ENCODE results near the gene IFNL2.
"Not testable (repeated sequence)": the region's sequence is repeated elsewhere in the genome, so short reads cannot be mapped to it uniquely, and the experiment has no call there.

Gene IFNL2

DNA sequence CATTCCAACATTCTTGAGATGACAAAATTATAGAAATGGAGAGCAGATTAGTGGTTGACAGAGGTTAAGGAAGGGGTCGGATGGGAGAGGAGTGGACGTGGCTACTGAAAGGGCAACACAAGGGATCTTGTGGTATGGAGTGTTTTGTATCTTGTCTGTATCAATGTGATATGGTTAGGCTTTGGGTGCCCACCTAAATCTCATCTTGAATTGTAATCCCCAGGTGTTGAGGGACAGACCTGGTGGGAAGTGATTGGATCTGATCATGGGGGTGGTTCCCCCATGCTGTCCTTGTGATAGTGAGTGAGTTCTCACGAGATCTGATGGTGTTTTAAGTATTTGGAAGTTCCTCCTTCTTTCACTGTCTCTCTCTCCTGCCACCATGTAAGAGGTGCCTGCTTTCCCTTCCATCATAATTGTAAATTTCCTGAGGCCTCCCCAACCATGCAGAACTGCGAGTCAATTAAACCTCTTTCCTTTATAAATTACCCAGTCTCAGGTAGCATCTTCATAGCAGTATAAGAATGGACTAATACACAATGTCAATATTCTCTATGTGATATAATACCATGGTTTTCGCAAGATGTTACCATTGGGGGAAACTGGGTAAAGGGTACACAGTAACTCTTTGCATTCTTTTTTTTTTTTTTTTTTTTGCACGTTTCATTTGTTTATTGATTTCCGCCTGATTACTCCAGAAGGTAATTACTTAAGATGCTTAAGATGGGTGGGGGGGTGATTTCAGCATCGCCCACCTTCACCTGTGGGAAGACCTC lies 14.6 kb upstream of the IFNL2 start:
- no peak for DNase-seq

DNA sequence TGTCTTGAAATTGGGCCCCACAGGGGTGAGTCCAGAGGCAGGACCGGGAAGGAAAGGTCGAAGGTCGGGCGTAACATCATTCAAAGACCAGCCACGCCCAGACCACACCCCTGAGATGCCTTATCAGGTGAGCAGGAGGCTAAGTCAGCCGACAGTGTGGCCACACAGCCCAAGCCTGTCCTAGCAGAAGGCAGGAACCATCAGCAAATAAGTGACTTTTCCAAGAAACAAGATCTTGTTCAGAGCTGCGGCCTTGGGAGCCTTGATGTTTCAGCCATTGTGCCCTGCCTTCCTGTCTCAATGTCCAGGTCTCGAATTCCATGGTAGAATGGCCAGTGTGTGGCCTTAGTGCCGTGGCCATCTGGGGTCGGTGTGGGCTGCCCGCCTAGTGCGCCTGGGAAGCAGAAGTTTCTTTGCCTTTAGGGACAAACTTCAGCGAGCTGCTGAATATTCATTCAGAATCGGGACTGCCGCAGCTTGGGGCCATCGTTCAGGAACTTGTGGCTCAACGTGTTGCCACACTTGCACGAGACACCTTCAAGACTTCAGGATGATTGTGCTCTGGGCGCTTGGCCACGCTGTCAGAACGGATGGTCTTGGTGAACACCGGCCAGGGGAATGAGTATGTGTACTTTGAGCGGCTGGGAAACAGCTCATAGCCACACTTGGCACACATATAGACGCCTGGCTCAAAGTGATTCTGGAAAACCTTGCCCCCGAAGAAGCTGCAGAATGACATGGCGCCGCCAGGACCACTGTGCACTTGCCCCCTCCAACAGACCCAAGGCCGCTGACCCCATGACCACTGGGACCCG lies 13.5 kb upstream of the IFNL2 start:
- DNase-seq = no peak

GRCh38 chr19:39257227-39257626 lies 11.0 kb upstream of the IFNL2 start:
- DNase-seq = no peak

DNA sequence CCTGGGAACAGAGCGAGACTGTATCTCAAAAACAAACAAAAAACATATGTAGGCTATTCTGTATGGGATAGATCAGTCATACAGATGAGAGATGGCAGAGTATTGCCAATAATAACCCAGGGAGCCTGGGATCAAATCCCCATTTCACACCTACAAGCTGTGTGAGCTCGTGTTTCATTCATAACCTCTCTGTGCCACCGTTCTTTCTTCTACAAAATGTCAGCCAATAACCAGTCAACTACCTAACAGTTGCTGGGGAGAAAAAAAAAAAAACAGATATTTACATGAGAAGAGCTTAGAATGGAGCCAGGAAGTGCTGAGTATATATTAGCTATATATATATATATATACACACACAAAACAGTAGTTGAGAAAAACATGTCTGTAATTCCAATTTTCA lies 6.5 kb upstream of the IFNL2 start:
- DNase-seq = no peak

DNA sequence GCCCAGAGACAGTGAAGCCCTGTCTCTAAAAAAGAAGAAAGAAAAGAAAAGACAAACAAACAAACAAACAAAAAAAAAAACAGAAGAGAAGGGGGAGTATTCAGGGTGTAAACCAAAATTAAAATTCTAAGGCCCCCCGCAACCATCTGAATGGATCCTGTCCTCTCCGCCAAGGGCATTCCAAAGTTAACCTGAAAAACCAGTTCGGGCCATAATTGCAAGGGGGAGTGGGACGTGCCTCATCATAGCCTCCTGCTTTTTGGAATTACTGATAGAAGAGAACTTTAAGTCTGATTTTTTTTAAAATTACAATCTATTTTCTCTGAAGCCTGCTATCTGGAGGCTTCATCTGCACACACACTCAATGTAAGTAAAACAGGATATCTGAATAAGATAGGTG lies 5.7 kb upstream of the IFNL2 start:
- no peak for DNase-seq

GRCh38 chr19:39263912-39264305 lies 4.3 kb upstream of the IFNL2 start:
- DNase-seq = no peak

DNA sequence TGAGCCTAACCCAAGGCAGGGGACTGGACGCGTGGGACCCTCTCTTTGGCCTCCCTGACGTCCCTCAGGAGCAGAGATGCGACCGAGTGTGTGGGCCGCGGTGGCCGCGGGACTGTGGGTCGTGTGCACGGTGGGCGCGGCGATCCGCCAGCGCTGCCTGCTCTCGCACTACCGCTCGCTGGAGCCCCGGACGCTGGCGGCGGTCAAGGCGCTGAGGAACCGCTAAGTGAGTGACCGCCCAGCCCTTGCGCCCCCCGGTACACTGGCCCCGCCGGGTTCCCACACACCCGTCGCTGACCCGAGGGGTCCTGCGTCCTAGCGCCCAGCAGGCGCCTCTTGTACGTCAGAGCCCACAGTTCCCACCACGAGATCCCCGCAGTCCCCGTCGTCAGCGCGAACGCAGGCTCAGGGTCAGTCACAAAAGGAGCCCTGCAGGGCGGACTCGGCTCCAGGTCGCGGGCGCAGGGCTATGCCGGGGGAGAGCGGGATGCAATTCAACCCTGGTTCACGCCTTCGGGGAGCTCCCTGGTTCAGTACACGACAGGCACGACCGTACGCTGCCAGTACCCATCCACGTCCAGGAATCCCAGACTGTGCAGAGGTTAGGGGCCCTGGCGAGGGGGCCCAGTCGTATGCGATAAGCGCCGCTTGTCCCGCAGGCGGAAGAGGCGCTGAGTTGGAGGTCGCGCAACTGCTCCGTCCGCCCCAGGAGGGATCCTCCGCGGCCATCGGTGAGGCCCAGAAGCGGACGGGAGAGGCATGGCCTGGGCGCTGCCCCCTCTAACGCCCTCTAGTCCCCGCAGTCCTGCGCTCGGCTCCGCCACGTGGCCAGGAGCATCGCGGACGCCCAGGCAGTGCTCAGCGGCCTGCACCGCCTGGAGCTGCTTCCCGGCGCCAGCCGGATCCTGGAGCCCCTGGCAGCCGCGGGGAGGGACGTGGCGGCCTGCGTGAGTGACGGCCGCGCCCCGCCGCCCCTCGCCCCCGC lies 3.6 kb upstream of the IFNL2 start:
- no peak for DNase-seq

- DNase-seq = no peak
Measured at GRCh38 chr19:39265321-39265916, 2.8 kb upstream of the IFNL2 start.

DNA sequence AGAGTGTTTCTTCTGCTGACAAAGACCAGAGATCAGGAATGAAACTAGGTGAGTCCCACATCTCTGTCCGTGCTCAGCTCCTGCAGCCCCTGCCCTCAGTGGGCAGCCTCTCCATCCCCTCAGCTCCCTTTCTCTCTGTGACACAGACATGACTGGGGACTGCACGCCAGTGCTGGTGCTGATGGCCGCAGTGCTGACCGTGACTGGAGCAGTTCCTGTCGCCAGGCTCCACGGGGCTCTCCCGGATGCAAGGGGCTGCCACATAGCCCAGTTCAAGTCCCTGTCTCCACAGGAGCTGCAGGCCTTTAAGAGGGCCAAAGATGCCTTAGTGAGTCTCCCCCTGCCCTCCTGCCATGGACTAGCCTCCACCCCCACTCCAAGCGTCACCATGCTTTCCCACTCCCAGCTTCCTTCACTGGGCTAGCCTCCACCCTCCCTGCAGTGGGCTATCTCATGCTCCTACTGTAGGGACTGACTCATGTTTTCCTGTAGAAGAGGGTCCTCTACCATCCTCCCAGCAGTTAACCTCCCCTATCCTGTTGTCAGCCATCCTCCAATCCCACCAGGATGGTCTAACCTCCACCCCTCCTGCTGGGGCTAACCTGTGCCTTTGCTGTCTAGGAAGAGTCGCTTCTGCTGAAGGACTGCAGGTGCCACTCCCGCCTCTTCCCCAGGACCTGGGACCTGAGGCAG lies 481 bp downstream of the IFNL2 start:
- DNase-seq = not testable (repeated sequence)

DNA sequence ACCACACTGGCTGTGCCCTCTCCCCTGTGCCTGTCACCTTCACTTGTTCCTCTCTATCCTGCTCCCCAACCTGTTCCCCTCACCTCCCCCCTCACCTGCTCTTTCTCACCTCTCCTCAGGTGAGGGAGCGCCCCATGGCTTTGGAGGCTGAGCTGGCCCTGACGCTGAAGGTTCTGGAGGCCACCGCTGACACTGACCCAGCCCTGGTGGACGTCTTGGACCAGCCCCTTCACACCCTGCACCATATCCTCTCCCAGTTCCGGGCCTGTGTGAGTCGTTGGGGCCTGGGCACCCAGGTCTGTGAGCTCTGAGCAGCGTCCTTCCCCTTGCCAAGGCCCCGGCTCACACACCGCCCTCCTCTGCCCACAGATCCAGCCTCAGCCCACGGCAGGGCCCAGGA lies 1.2 kb downstream of the IFNL2 start:
- not testable (repeated sequence) for DNase-seq

DNA sequence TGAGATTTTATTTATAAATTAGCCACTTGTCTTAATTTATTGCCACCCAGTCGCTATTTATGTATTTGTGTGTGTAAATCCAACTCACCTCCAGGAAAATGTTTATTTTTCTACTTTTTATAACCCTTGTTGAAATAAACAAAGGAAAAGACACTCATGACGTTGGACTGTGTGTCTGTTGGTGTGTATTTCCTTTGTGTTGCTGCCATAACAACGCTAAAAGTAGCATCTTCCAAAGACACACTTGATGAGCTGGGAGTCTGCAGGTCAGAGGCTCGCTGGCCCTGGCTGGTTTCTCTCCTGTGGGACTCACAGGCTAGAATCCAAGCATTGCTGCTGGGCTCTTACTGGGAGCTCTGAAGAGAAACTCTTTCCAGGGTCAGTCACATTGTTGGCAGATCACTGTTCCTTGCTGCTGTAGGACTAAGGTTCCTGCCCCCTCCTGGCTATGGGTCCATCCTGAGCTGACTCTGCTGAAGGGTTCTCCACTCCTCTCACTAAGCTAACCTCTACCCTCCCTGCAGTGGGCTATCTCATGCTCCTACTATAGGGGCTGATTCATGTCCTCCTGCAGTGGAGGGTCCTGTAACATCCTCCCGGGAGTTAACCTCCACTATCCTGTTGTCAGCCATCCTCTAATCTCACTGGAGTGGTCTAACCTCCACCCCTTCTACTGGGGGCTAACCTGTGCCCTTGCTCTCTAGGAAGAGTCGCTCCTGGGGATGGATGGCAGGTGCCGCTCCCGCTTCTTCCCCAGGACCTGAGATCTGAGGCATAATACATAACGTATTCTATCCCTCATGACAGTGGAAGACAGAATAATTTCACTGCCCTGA lies 2.1 kb downstream of the IFNL2 start:
- DNase-seq = no peak

- not testable (repeated sequence) for DNase-seq
Measured at GRCh38 chr19:39273859-39274258, 5.7 kb downstream of the IFNL2 start.

DNA sequence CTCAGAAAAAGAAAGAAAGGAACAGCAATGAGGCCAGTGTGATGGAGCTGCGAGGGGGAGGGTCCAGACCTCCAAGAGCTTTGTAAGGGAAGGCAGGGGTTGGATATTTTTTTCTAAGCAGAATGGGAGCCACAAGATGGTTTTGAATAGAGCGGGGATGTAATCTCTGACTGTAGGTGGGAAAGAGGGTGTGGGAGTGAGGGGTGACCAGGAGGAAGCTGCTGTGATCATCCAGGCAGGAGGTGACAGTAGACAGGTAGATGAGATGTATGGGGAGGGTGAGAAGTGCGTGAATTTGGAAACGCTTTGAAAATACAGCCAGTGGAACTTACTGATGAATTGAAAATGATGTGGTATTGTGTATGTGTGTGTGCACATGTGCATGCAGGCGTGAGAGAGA lies 7.4 kb downstream of the IFNL2 start:
- DNase-seq = no peak

DNA sequence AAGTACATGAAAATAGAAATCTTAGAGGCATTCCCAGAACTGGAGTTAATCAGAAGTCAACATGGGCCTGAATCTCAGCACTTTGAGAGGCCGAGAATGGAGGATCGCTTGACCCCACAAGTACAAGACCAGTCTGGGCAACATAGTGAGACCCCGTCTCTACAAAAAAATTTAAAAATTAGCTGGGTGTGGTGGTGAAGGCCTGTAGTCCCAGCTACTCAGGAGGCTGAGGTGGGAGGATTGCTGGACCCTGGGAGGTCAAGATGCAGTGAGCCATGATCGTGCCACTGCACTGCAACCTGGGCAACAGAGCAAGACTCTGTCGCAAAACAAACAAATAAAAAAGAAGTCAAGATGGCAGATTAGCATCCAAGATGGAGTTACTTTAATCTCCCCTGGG lies 8.5 kb downstream of the IFNL2 start:
- no peak for DNase-seq

DNA sequence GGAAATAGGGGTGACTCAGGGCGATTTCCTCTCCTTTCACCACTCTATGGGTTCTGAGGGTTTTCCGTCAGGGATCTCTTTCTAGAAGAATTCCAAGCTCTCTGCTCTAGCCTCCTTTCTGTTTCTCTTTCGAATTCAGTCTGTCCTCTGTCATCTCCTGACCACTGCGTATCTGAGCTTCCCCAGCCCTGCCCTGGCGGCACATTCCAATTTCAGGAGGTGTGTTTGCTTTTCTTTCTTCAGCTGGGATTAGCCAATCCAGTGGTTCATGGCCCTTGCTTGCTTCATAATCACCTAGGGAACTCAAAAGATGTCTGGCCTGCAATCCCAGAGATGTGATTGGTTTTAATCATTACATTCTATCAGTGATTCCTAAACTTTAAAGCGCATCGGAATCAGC lies 9.4 kb downstream of the IFNL2 start:
- DNase-seq = no peak

DNA sequence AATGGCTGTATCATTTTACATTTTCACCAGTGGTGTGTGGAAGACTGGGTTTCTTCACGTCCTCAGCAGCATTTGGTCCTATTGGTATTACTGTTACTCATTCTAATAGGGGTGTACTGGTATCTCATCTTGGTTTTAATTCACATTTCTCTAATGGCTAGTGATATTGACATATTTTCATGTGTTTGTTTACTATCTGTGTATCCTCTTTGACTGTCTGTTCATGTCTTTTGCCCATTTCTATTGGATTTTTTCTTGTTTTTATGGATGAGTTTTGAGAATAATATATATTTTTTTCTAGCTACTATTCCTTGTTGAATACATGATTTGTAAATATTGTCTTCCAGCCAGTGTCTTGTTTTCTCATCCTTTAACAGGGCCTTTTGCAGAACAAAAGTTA lies 13.8 kb downstream of the IFNL2 start:
- DNase-seq = no peak

- no peak for DNase-seq
Measured at GRCh38 chr19:39284032-39284431, 15.8 kb downstream of the IFNL2 start.

- DNase-seq = no peak
Measured at GRCh38 chr19:39293394-39293793, 25.2 kb downstream of the IFNL2 start.

DNA sequence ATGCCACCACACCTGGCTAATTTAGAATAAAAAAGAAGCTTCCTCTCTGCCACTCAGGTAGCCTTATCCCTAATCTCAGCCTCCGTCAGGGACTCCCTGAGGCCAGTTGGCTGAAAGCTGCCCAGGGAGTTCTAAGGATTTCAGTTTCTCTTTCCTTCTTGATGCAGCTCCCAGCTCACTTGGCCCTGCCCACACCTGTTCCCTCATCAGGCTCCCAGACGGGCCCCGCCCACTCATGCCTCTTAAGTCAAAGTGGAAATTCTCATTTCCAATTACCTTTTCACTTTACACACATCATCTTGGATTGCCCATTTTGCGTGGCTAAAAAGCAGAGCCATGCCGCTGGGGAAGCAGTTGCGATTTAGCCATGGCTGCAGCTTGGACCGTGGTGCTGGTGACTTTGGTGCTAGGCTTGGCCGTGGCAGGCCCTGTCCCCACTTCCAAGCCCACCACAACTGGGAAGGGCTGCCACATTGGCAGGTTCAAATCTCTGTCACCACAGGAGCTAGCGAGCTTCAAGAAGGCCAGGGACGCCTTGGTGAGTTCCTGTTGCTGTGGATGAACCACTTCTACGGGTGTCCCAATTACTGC lies 28.0 kb downstream of the IFNL2 start, which contains the start of gene IFNL1:
Gene IFNL1 (plus strand): TSS at position 353 of the 591 bp plus-strand sequence. CDS start 15 bp downstream, at position 368.
- no peak for DNase-seq

- DNase-seq = no peak
Measured at GRCh38 chr19:39296906-39297305, 28.7 kb downstream of the IFNL2 start.

All from GF-D8 (cell line).